Left colon (tissue), 2 donors: ENCODE results near the gene C1orf159. TPM values are rescaled to one million over a fixed set of nuclear protein-coding genes. Genes with fewer than 3 reads are reported as not detected.
A peak's percentile ranks its signal among the peaks of the same experiment; 100 is the strongest.

Experiments
- ATAC-seq: fragments of 200-7000 bp; cut with Tn5 transposase; one replicate; pipeline ENCODE4 v1.9.1; 2020; ENCODE audit warnings: mild to moderate bottlenecking, moderate library complexity
- DNase-seq, 2 donors: peaks; one replicate each; pipeline ENCODE4 v3.0.0-alpha.2; 2020
- intact Hi-C, 2 donors: fragments of 100-400 bp; cut with DNase I in 1 of 2; cut with micrococcal nuclease in 1 of 2; formaldehyde crosslinking; loops; one replicate each; pipeline versions ENCODE4 v1.11.2 to v1.14.0; 2022; cut with DNase I, micrococcal nuclease
- total RNA-seq, 2 donors: library from RNA; stranded (reverse); fragmentation: NEBNext Ultra II Directional; extraction: Animal tissue kit (Norgen Biotek cat#: 25700); gene quantifications; one replicate each; pipeline ENCODE4 v1.2.1, GENCODE V29; 2021
- donor health status: DM: no; HTN: no; CAD: no.
- donor health status: DM: yes; HTN: yes; CAD: no.

Gene C1orf159
- total RNA-seq, 2 donors from 2014 or later, result 17.6 to 28.6 TPM

DNA sequence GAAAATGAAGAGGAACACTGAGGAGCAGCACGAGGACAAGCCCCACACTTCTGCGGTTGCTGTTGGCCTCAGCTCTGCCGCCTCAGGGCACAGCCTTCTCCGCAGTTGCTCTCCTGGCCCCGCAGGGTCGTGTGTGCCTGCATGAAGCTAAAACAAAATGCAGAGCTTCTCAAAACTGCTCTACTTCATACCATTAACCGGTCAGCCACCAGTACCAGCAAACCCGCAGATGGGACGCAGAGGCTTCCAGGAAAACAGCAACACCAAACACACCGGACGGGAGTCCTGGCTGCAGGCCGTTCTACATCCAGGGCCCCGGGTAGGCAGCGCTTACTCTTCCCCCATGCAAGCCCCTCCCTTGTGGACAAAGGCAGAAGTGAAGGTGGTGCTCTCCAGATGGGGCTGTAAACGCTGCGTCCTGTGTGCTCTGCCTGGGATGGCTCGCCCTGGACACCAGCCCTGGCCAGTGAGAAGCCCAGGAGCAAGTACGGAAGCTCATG lies 7.1 kb upstream of the C1orf159 start:
- peak; percentile 44 for ATAC-seq
- peak; percentile 77 to 82 for DNase-seq
- intact Hi-C loops, result loop anchor here in 1 of 2 donors (5.0 kb wide), 1 partner anchor 169 kb away; no protein-coding TSS in a partner anchor

DNA sequence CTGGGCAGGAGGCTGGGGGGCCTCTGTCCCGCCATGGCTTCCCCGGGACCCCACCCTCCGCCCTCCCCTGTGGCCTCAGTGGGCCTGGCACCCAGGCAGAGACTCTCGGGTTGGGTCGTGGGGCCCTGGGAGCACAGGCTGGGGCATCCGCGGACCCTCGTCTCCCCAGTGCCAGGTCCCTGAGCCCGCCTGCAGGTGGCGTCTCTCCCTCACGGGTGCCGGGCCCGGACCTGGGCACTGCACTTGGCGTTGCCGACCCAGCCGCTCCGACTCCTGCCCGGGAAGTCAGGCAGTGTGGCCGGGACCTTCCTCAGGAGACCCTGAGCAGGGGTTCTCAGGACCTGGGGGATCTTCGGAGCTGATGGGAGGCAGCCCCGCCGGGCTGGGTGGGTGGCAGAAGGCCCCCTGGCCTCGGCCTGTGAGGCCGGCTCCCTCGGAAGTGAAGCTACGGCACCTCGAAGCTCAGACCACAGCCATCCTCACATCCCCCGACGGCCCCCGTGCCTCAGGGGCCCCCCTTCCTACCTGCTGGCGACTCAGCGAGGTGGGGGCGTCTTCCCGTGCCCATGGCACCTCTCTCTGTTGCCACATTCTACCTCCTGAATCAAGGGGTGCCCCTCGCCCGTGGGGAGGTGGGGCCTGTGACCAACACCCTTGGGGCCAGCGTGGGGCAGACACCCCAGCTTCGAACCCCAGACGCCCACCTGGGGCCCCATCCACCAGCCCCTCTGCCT lies 6.4 kb upstream of the C1orf159 start:
- DNase-seq (peak; percentile 80 to 92), ATAC-seq (peak; percentile 49)
- intact Hi-C loops, result loop anchor here in 1 of 2 donors (5.0 kb wide), 1 partner anchor 170 kb away; no protein-coding TSS in a partner anchor

DNA sequence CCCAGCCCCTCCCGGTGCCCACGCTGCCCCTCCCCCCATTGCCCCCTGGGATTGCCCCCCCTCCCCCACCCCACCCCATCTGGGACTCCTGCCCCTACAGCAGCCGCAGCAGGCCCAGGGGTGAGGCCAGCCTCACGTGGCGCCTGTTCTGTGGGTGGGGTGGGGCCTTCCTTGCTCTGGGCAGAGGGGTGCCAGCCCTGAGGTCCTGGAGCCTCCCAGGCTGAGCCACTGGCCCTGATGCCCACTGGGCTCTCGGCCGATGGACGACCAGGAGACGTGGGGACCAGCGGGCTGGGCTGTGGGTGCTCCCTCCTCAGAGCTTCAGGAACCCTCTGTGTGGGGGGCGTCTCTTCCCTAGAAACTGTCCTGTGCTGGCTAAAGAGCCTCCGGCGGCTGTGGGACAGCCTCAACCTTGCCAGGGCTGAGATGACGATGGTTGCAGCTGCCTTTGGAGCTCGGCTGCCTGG lies 5.8 kb upstream of the C1orf159 start:
- intact Hi-C loops, result loop anchor here in 1 of 2 donors (5.0 kb wide), 1 partner anchor 171 kb away; no protein-coding TSS in a partner anchor
- DNase-seq (peak in 1 of 2 donors; percentile 34), ATAC-seq (no peak)

DNA sequence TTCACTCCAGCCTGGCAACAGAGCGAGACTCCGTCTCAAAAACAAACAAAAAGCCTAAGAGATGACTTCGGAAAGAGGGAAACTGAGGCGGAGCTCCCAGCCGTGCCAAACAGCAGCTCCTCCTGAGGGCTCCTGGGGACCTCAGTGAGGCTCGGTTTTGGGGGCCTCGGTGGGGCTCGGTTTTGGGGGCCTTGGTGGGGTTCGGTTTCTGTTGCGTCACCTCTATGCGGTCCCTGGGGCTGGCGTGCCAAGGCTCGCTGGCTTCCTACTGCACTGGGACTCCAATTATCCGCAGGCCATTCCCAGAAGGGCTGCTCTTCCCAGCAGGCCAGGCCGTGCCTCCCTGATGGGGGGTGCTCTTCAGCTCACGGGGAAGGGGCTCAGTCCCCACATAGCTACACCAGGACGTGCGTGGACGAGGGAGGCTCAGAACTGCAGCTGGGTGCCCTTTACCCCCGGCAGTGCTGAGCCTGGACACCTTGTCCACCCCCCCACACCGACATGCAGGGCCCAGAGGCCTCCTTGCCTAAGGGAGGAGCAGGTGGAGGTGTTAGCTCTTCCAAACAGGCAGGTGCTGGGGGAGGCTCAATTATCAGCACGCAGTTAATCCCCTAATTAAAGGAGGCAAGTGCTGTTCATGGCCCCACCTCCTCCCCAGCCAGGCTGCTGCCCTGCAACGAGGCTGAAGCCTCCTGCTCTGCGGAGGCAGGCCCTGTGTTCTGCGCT lies 5.1 kb upstream of the C1orf159 start:
- DNase-seq, result peak in 1 of 2 donors; percentile 24
- no peak for ATAC-seq
- intact Hi-C loops, result loop anchor here in 1 of 2 donors (5.0 kb wide), 1 partner anchor 171 kb away; no protein-coding TSS in a partner anchor

DNA sequence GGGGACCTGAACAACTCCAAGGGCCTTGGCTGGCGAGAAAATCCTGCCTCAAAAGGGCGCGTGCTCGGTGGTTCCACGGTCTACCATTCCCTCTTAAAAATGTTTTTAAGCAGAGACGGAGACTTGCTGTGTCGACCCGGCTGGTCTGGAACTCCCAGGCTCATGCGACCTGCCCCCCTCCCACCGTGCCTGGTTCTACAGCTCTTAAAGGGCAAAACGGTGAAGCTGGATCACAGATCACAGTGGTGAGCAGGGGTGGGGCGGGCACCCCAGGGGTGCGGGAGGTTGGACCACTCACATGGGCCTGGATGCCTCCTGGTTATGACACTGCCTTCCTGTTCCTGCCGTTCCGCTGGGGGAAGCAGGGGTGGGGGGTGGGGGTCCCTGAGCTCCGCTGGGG lies 4.2 kb upstream of the C1orf159 start:
- ATAC-seq (no peak), DNase-seq (peak in 1 of 2 donors; percentile 21)
- intact Hi-C loops, result loop anchor here in 1 of 2 donors (5.0 kb wide), 1 partner anchor 172 kb away; no protein-coding TSS in a partner anchor

DNA sequence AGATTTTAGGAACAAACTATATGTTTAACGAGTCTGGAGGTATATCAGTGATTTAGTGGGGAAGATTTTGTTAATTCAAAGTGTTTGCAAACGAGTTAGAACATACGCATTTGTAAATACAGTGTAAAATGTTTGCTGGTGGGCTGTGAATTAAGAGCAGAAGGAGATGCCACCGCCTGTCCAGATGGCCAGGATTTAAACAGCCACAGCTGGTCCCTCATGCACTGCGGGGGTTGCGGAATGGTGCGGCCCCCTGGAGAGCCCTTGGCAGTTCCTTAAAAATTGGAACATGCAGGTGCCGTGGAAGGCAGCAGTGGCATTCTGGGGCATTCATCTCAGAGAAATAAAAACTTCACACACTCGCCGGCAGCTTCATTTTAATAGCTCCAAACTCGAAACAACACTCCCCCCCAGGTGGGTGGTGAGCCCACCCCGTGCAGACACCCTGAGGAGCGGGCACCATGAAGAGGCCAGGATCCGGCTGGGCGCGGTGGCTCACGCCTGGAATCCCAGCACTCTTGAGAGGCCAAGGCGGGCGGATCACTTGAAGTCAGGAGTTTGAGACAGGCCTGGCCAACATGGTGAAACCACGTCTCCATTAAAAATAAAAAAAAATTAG lies 3.5 kb upstream of the C1orf159 start:
- peak in 1 of 2 donors; percentile 22 for DNase-seq
- ATAC-seq, result no peak
- intact Hi-C loops, result loop anchor here in 1 of 2 donors (5.0 kb wide), 1 partner anchor 173 kb away; no protein-coding TSS in a partner anchor

DNA sequence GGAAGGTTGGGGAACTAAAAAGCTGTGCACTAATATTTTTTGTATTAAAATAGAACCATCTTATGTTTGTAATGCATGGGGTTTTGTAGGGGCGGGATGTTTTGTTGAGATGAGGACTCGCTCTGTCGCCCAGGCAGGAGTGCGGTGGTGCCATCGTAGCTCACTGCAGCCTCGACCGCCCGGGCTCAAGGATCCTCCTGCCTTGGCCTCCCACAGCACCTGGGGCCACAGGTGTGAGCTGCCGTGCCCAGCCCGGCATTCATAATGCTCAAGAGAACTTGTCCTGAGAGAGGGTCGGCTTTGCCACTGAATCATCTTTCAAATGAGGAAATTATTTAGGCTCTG lies 3.0 kb upstream of the C1orf159 start:
- DNase-seq (peak in 1 of 2 donors; percentile 15), ATAC-seq (no peak)
- intact Hi-C loops, result loop anchor here in 1 of 2 donors (5.0 kb wide), 1 partner anchor 173 kb away; no protein-coding TSS in a partner anchor

DNA sequence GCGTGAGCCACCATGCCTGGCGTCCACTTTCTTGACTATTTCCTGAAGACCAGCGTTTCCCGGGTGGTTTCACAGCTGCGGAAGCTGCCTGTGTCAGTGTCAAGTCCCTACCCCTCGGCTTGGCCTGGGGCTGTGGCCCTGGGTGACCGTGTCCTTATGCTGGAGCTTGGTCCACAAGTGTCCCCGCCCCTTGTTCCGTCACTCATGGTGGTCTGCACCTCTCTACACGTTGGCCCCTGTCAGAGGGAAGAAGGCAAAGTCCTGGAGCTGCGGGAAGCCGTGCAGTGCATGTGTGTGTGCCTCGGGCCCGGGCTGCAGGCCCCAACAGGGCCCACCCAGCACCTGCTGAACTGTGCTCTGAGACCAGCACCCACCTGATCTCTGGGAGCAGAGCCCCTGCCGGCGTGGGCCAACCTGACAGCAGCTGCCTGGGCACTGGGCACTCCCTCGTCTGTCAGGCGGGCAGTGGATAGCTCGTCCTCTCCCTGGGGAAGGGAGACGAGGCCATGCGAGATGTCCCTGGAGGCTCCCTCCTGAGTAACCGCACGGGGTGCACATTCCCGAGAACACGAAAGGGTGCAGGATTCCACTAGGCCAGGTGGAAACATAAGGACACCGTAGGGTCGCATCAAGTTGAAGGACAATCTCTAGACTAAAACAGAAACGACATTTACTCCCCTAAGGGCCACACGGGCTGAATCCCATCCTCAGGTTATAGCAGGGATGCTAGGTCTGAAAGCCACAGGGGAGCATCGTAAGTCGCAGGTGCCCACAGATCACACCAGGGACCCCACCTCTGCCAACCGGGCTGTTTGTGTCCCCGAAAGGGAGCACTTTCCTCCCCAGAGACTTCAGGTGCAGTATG lies 2.4 kb upstream of the C1orf159 start:
- ATAC-seq (no peak), DNase-seq (peak in 1 of 2 donors; percentile 26)
- intact Hi-C loops, result loop anchor here in 1 of 2 donors (5.0 kb wide), 1 partner anchor 174 kb away; no protein-coding TSS in a partner anchor

DNA sequence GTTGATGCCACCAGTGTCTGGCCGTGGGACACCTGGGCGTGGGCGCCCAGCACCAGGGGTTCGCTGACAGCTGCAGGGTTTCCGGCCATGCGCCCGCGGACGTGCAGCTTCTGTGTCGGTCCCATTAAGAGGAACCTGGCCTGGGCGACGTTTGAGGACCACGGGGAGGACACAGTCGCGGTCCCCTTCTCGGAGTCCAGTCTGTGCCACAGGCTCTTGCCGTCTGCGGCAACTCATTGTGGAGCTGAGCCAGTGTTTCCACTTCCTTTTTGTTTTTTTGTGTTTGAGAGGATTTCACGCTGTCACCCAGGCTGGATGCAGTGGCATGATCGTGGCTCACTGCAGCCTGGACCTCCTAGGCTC lies 1.6 kb upstream of the C1orf159 start:
- no peak for ATAC-seq
- peak in 1 of 2 donors; percentile 33 for DNase-seq
- intact Hi-C loops, result loop anchor here in 1 of 2 donors (5.0 kb wide), 1 partner anchor 175 kb away; no protein-coding TSS in a partner anchor

DNA sequence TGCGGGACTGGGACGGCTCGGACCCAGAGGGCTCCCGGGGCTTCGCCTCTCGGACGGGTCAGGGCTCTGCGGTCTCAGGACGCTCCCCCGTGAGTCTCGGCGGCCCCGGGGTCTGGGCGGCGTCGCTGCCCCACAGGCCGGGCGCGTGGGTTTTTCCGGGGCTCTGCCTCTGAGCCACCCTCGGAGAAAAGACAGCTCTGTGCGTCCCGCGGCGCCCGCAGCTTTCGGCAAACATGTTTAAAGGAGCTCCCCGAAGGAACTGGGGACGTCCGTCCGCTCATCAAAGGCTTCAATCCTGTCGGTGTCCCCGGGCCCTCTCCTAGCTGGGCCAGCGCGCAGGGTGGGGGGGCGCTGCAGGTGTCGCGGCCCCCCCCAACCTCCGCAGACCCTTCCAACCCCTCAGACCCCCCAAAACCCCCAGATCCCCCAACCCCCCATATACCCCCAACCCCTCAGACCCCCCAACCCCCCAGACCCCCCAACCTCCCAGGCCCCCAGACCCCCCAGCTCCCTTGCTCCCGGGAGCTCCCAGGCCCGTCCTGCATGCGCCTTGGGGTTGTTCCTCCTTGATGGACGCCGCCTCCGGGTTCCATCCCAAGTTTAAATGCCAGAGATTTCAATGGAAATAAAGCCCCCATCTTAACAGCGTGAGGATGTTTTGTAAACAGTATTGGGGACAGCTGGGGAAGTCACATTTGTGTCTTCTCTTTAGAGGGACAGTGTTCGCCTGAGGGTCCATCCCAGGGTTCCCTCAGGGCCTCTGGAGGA lies 996 bp upstream of the C1orf159 start:
- intact Hi-C loops, result loop anchor here in 1 of 2 donors (5.0 kb wide), 1 partner anchor 175 kb away; no protein-coding TSS in a partner anchor
- DNase-seq, result peak in 1 of 2 donors; percentile 32
- no peak for ATAC-seq

DNA sequence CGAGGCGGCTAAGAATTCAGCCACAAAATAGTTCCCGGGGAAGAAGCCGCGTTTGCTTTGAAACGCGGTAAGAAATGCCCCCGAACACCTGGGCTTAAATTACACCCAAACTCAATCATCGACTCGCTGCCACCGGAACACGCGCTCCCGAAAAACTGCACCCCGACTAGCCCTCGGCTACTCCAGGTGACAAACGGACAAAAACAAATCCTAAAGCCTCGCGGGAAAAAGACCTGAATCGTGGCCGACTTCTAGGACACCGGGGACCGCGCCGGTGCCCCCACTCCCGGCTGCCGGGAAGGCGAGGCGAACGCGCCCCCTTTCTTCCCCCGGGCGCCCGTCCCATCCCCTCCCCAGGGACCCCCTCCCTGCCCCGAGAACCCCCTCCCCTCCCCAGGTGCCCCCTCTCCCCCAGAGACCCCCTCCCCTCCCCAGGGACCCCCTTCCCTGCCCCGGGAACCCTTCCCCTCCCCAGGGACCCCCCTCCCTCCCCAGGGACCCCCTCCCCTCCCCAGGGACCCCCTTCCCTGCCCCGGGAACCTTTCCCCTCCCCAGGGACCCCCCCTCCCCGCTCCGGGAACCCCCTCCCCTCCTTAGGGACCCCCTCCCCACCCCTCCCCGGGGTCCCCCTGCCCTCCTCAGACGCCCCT lies 628 bp downstream of the C1orf159 start:
- intact Hi-C loops, result loop anchor here in 1 of 2 donors (5.0 kb wide), 1 partner anchor 177 kb away; no protein-coding TSS in a partner anchor
- ATAC-seq (no peak), DNase-seq (no peak)

DNA sequence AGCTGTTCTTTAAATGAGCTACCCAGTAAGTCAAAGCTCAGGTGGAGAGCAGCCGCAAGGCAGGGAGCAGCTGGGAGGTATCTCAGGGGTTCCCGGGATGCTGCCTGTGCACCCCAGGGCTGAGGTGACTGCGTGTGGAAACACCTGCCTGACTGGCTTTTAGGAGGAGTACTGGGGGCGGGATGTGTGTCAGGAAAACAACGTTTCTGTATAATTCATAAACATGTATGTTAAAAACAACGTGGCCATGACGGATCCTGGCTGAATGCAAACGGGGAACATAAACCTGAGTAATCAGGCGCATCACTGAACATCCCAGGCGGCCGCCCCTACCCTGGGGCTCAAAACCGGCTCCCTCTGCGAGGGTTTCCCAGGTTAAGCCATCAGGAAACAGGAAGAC lies 1.5 kb downstream of the C1orf159 start:
- intact Hi-C loops, result no loop called here
- peak in 1 of 2 donors; percentile 25 for DNase-seq
- ATAC-seq, result no peak

DNA sequence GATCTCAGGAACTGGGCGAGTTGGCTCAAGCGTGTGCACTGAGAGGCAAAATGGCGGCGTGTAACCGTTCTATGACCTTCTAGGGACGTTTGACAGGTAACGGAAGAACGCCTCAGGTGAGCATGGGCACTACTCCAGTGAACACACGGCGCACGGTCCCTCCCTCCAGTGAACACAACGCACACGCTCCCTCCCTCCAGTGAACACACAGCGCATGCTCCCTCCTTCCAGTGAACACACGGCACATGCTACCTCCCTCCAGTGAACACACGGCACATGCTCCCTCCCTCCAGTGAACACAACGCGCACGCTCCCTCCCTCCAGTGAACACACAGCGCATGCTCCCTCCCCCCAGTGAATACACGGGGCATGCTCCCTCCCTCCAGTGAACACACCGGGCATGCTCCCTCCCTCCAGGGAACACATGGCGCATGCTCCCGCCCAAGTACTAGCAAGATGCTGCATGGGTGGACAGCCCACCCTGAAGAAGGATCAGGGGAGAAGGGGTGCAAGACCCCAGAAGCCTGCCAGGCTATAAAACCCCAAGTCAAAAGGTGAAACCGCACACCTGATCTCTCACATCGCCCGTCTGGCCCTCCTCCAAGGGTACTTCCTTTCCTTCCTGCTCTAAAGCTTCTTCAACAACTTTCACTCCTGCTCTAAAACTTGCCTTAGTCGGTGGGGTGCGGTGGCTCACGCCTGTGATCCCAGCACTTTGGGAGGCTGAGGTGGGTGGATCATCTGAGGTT lies 3.5 kb downstream of the C1orf159 start:
- no peak for ATAC-seq
- DNase-seq, result peak in 1 of 2 donors; percentile 23
- intact Hi-C loops, result no loop called here

DNA sequence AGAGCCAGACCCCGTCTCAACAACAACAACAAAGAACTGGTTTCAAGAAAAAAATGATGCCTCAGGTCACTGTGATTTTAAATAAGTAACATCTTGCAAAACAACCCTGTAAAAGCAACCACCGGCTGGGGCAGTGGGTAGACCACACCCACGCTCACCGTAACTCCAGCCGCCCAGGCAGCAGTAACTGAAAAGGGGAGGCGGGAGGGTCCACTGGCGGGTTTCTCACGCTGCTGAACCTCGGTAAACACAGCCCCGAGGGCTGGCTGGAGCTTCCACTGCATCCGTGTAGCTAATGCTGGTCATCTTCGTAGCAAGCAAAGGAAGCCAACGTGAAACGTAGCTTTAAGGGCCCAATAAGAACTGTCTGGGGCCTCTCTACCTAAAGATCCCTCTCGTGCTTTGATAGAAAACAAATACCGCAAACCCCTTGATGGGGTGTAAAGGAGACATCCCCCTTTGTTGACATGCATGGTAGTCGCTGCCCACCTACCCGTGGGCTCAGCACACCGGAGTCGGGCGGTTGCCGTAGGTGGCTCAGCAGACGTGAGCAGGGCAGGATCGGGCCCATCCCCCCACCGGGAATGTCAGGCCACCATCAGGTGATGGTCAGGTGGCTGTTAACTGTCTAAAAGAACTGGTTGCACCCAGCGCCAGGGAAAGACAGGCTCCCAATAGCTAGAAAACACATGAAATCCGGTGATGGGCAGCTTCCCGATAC lies 4.2 kb downstream of the C1orf159 start:
- DNase-seq (peak in 1 of 2 donors; percentile 23), ATAC-seq (no peak)
- intact Hi-C loops, result no loop called here

DNA sequence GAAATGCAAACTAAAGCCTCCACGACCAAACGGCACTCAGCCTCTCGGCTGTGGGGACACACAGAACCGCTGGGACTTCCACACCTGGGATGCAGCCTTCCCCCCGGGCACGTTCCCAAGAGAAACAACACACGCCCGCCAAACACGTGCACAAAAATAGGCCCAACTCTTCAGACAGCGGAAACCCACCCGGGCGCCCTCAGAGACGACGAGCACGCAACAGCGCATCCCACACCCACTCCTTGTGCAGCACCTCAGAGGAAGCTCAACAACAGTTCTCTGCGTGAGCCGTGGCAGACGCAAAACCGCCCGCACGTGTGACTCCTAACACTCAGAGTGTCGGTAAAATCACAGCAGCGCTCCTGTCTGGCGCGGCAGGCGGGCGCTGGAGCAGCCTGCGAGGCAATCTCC lies 5.3 kb downstream of the C1orf159 start:
- intact Hi-C loops, result no loop called here
- DNase-seq (peak in 1 of 2 donors; percentile 29), ATAC-seq (no peak)
